ENCODE data around the gene C3.

C3 gene

GRCh38 chr19:6677883-6678689 is 42.4 kb downstream of the C3 start:
- no peak overlapping the region for H3K4me3 ChIP-seq (ENCODE audit: low read depth in 1 of 2, low read length in 2 of 2)
- ATAC-seq (ENCODE audit: insufficient read depth, low read depth) (no peak), DNase-seq (peak; percentile 10)
- no peak overlapping the region for H2AFZ ChIP-seq (ENCODE audit: low read depth, low read length)
- no peaks in the 10 kb centered on the region for H3K79me2 ChIP-seq (ENCODE audit: insufficient read depth, low read length)
- H4K20me1 ChIP-seq (ENCODE audit: insufficient read depth, low read length), result no peaks in the 10 kb centered on the region
- no peaks in the 10 kb centered on the region for H3K36me3 ChIP-seq (ENCODE audit: insufficient read depth, low read length)
- H3K9ac ChIP-seq (ENCODE audit: low read depth, low read length), result no peak overlapping the region
- peaks cover 16% of the 10 kb centered on the region for H3K4me1 ChIP-seq (ENCODE audit: insufficient read depth, low read length)
- TF ChIP-seq CTCF (IDR thresholded peaks at IDR 0.05; ENCODE audit: borderline replicate concordance, extremely low read depth, low read length, poor library complexity, severe bottlenecking), result no peak
- no peak for TF ChIP-seq EZH2 (IDR thresholded peaks at IDR 0.05; ENCODE audit: borderline replicate concordance, low read depth, low read length, severe bottlenecking)
- no peak overlapping the region for H3K27ac ChIP-seq (ENCODE audit: low read length)
- H3K27me3 ChIP-seq (ENCODE audit: insufficient read depth, low read length, poor library complexity), result peaks cover 4% of the 10 kb centered on the region
- H3K9me3 ChIP-seq (ENCODE audit: insufficient read depth, low read length, severe bottlenecking), result no peaks in the 10 kb centered on the region
- H3K4me2 ChIP-seq (ENCODE audit: insufficient read depth, low read length), result no peak overlapping the region

- TF ChIP-seq CTCF (IDR thresholded peaks at IDR 0.05; ENCODE audit: borderline replicate concordance, extremely low read depth, low read length, poor library complexity, severe bottlenecking) (no peak), EZH2 (IDR thresholded peaks at IDR 0.05; ENCODE audit: borderline replicate concordance, low read depth, low read length, severe bottlenecking) (no peak)
- H3K4me2 ChIP-seq (ENCODE audit: insufficient read depth, low read length), result no peak overlapping the region
Observed at GRCh38 chr19:6677495-6677882, 43.0 kb downstream of the C3 start.

GRCh38 chr19:6676288-6676687 is 44.2 kb downstream of the C3 start:
- Histone ChIP-seq H3K79me2 (ENCODE audit: insufficient read depth, low read length) (no peaks in the 10 kb centered on the region), H3K9me3 (ENCODE audit: insufficient read depth, low read length, severe bottlenecking) (no peaks in the 10 kb centered on the region), H3K9ac (ENCODE audit: low read depth, low read length) (no peak overlapping the region), H3K27me3 (ENCODE audit: insufficient read depth, low read length, poor library complexity) (no peaks in the 10 kb centered on the region), H3K27ac (ENCODE audit: low read length) (no peak overlapping the region), H2AFZ (ENCODE audit: low read depth, low read length) (no peak overlapping the region), H3K4me3 (ENCODE audit: low read depth in 1 of 2, low read length in 2 of 2) (no peak overlapping the region), H3K36me3 (ENCODE audit: insufficient read depth, low read length) (no peaks in the 10 kb centered on the region), H4K20me1 (ENCODE audit: insufficient read depth, low read length) (no peaks in the 10 kb centered on the region), H3K4me2 (ENCODE audit: insufficient read depth, low read length) (no peak overlapping the region), H3K4me1 (ENCODE audit: insufficient read depth, low read length) (peaks cover 16% of the 10 kb centered on the region)
- TF ChIP-seq EZH2 (IDR thresholded peaks at IDR 0.05; ENCODE audit: borderline replicate concordance, low read depth, low read length, severe bottlenecking) (no peak), CTCF (IDR thresholded peaks at IDR 0.05; ENCODE audit: borderline replicate concordance, extremely low read depth, low read length, poor library complexity, severe bottlenecking) (no peak)
- ATAC-seq (ENCODE audit: insufficient read depth, low read depth) (no peak), DNase-seq (no peak)

More at GRCh38 chr19:6677495-6677882, 43.0 kb downstream of the C3 start:
- Histone ChIP-seq H3K36me3 (ENCODE audit: insufficient read depth, low read length) (no peaks in the 10 kb centered on the region), H3K79me2 (ENCODE audit: insufficient read depth, low read length) (no peaks in the 10 kb centered on the region), H3K9ac (ENCODE audit: low read depth, low read length) (no peak overlapping the region), H2AFZ (ENCODE audit: low read depth, low read length) (no peak overlapping the region), H3K27me3 (ENCODE audit: insufficient read depth, low read length, poor library complexity) (peaks cover 4% of the 10 kb centered on the region), H3K9me3 (ENCODE audit: insufficient read depth, low read length, severe bottlenecking) (no peaks in the 10 kb centered on the region), H4K20me1 (ENCODE audit: insufficient read depth, low read length) (no peaks in the 10 kb centered on the region), H3K4me1 (ENCODE audit: insufficient read depth, low read length) (peaks cover 16% of the 10 kb centered on the region), H3K27ac (ENCODE audit: low read length) (no peak overlapping the region), H3K4me3 (ENCODE audit: low read depth in 1 of 2, low read length in 2 of 2) (no peak overlapping the region)
- ATAC-seq (ENCODE audit: insufficient read depth, low read depth) (no peak), DNase-seq (no peak)

Measured in DND-41 (cell line).